ENCODE results near the gene SPTBN1. TPM values are rescaled to one million over a fixed set of nuclear protein-coding genes. Genes with fewer than 3 reads are reported as not detected.

The SPTBN1 gene
- total RNA-seq, 1 experiment from 2014 or later, result 262 TPM

- Histone ChIP-seq H2AFZ (no peak overlapping the region), H3F3A (ENCODE audit: insufficient read depth, low read depth) (no peaks in the 10 kb centered on the region), H3K36me3 (ENCODE audit: low read depth) (peaks cover 27% of the 10 kb centered on the region; the same call in 1 of the 2 replicates), H4K20me1 (ENCODE audit: insufficient read depth) (peaks cover 10% of the 10 kb centered on the region; the same call in 1 of the 2 replicates), H3K4me3 (no peak overlapping the region), H3K9me2 (ENCODE audit: insufficient read depth) (no peaks in the 10 kb centered on the region), H3K4me2 (no peak overlapping the region), H3K9me3 (ENCODE audit: insufficient read depth, low read depth) (no peaks in the 10 kb centered on the region), H3K27ac (no peak overlapping the region), H3K4me1 (replicated peaks; ENCODE audit: insufficient read depth) (no peaks in the 10 kb centered on the region), H3K79me2 (ENCODE audit: low read depth) (peaks cover 99% of the 10 kb centered on the region), H3K27me3 (ENCODE audit: insufficient read depth, low read depth) (no peaks in the 10 kb centered on the region)
- BruUV-seq (replicated peaks), result no TSS peak
- ChIA-PET POLR2A (ENCODE audit: unreplicated experiment) (interaction anchor here (0.7 kb wide), 1 partner anchor 50 kb away, joined by 6 read pairs; no protein-coding TSS in a partner anchor), CTCF (interaction anchor here (0.6 kb wide), 2 partner anchors 127 to 438 kb away, joined by 3 to 12 read pairs; no protein-coding TSS in a partner anchor)
- TF ChIP-seq, protein P1, sequence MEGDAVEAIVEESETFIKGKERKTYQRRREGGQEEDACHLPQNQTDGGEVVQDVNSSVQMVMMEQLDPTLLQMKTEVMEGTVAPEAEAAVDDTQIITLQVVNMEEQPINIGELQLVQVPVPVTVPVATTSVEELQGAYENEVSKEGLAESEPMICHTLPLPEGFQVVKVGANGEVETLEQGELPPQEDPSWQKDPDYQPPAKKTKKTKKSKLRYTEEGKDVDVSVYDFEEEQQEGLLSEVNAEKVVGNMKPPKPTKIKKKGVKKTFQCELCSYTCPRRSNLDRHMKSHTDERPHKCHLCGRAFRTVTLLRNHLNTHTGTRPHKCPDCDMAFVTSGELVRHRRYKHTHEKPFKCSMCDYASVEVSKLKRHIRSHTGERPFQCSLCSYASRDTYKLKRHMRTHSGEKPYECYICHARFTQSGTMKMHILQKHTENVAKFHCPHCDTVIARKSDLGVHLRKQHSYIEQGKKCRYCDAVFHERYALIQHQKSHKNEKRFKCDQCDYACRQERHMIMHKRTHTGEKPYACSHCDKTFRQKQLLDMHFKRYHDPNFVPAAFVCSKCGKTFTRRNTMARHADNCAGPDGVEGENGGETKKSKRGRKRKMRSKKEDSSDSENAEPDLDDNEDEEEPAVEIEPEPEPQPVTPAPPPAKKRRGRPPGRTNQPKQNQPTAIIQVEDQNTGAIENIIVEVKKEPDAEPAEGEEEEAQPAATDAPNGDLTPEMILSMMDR (conservative IDR thresholded peaks at IDR 0.05), result no peak
- TF ChIP-seq EZH2 (IDR thresholded peaks at IDR 0.05; ENCODE audit: low read depth), result no peak
- no peak for DNase-seq
- intact Hi-C loops (cut with micrococcal nuclease; ENCODE audit: unreplicated experiment), result loop anchor here (1.0 kb wide), 2 partner anchors 39 to 74 kb away; no protein-coding TSS in a partner anchor
Observed at GRCh38 chr2:54598347-54599325, 142.5 kb downstream of the SPTBN1 start.

- Histone ChIP-seq H3F3A (ENCODE audit: insufficient read depth, low read depth) (no peaks in the 10 kb centered on the region), H4K20me1 (ENCODE audit: insufficient read depth) (peaks cover 6% of the 10 kb centered on the region; the same call in 1 of the 2 replicates), H3K4me3 (no peak overlapping the region), H3K27me3 (ENCODE audit: insufficient read depth, low read depth) (no peaks in the 10 kb centered on the region), H2AFZ (no peak overlapping the region), H3K27ac (no peak overlapping the region), H3K9me3 (ENCODE audit: insufficient read depth, low read depth) (no peaks in the 10 kb centered on the region), H3K79me2 (ENCODE audit: low read depth) (peaks cover 100% of the 10 kb centered on the region), H3K36me3 (ENCODE audit: low read depth) (peaks cover 27% of the 10 kb centered on the region; the same call in 1 of the 2 replicates), H3K4me1 (replicated peaks; ENCODE audit: insufficient read depth) (no peaks in the 10 kb centered on the region), H3K4me2 (no peak overlapping the region), H3K9me2 (ENCODE audit: insufficient read depth) (no peaks in the 10 kb centered on the region)
- intact Hi-C loops (cut with micrococcal nuclease; ENCODE audit: unreplicated experiment), result loop anchor here (1.0 kb wide), 2 partner anchors 40 to 75 kb away; no protein-coding TSS in a partner anchor
- ChIA-PET POLR2A (ENCODE audit: unreplicated experiment) (interaction anchor here (0.5 to 1.0 kb wide), 8 partner anchors 27 to 495 kb away, joined by 3 to 14 read pairs (median 5); no protein-coding TSS in a partner anchor), CTCF (interaction anchor here (0.7 to 0.8 kb wide), 2 partner anchors 75 to 142 kb away, joined by 3 to 4 read pairs; no protein-coding TSS in a partner anchor)
- DNase-seq, result peak in 1 of 2 experiments; percentile 62
- TF ChIP-seq, protein P1 (conservative IDR thresholded peaks at IDR 0.05), result no peak
- TF ChIP-seq EZH2 (IDR thresholded peaks at IDR 0.05; ENCODE audit: low read depth), result no peak
- TSS peak; percentile 84 for BruUV-seq (replicated peaks)
Observed at GRCh38 chr2:54599326-54599710, 143.2 kb downstream of the SPTBN1 start.

GRCh38 chr2:54599914-54600313 is 143.8 kb downstream of the SPTBN1 start:
- H3K79me2 ChIP-seq (ENCODE audit: low read depth), result peaks cover 100% of the 10 kb centered on the region
- no peak overlapping the region for H3K4me2 ChIP-seq
- H3K27ac ChIP-seq, result no peak overlapping the region
- no peaks in the 10 kb centered on the region for H3K9me3 ChIP-seq (ENCODE audit: insufficient read depth, low read depth)
- BruUV-seq (replicated peaks), result no TSS peak
- POLR2A ChIA-PET (ENCODE audit: unreplicated experiment), result interaction anchor here (0.5 to 1.0 kb wide), 11 partner anchors 26 to 510 kb away, joined by 3 to 14 read pairs (median 5); no protein-coding TSS in a partner anchor
- no peak for TF ChIP-seq EZH2 (IDR thresholded peaks at IDR 0.05; ENCODE audit: low read depth)
- TF ChIP-seq, protein P1 (conservative IDR thresholded peaks at IDR 0.05), result no peak
- no peak overlapping the region for H3K4me3 ChIP-seq
- no peaks in the 10 kb centered on the region for H3K9me2 ChIP-seq (ENCODE audit: insufficient read depth)
- no peak overlapping the region for H2AFZ ChIP-seq
- DNase-seq, result peak in 1 of 2 experiments; percentile 93
- no peaks in the 10 kb centered on the region for H3F3A ChIP-seq (ENCODE audit: insufficient read depth, low read depth)
- intact Hi-C loops (cut with micrococcal nuclease; ENCODE audit: unreplicated experiment), result loop anchor here (1.0 to 2.0 kb wide), 5 partner anchors 26 to 76 kb away; no protein-coding TSS in a partner anchor
- H3K36me3 ChIP-seq (ENCODE audit: low read depth), result peaks cover 25% of the 10 kb centered on the region; the same call in 1 of the 2 replicates
- peaks cover 6% of the 10 kb centered on the region; the same call in 1 of the 2 replicates for H4K20me1 ChIP-seq (ENCODE audit: insufficient read depth)
- no peaks in the 10 kb centered on the region for H3K4me1 ChIP-seq (replicated peaks; ENCODE audit: insufficient read depth)
- CTCF ChIA-PET, result interaction anchor here (0.7 to 0.8 kb wide), 2 partner anchors 76 to 142 kb away, joined by 3 to 4 read pairs; no protein-coding TSS in a partner anchor
- H3K27me3 ChIP-seq (ENCODE audit: insufficient read depth, low read depth), result no peaks in the 10 kb centered on the region

Measured in PC-9 (cell line).